ENCODE data around the gene PGM3.
A peak's percentile ranks its signal among the peaks of the same experiment; 100 is the strongest.

Gene PGM3

DNA sequence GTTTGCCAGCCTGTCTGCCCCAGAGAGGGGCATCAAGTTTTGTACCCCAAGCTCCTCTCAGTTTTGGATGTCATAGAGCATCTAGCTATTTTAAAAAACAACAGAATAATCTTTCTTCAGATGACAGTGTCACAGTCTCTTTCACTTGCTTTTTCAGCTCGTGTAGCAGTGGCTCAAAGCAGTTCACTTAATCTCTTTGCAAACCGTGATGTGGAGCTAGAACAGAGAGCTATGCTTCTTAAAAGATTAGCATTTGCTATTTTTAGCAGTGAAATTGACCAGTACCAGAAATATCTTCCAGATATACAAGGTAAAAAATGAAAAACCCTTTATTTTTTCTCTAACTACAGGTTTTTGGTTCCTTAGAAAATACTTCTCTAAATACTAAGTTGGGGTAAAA, 37.3 kb downstream of the PGM3 start:
- H3K36me3 Mint-ChIP-seq: peaks cover 14% of the 10 kb centered on the region
- H3K9me3 Mint-ChIP-seq (ENCODE audit: low read depth): no peaks in the 10 kb centered on the region
- H3K27ac Mint-ChIP-seq: no peak overlapping the region
- H3K4me1 Mint-ChIP-seq (ENCODE audit: low read depth): no peaks in the 10 kb centered on the region
- H3K4me3 Mint-ChIP-seq: no peak overlapping the region
- no peaks in the 10 kb centered on the region for H3K27me3 Mint-ChIP-seq

DNA sequence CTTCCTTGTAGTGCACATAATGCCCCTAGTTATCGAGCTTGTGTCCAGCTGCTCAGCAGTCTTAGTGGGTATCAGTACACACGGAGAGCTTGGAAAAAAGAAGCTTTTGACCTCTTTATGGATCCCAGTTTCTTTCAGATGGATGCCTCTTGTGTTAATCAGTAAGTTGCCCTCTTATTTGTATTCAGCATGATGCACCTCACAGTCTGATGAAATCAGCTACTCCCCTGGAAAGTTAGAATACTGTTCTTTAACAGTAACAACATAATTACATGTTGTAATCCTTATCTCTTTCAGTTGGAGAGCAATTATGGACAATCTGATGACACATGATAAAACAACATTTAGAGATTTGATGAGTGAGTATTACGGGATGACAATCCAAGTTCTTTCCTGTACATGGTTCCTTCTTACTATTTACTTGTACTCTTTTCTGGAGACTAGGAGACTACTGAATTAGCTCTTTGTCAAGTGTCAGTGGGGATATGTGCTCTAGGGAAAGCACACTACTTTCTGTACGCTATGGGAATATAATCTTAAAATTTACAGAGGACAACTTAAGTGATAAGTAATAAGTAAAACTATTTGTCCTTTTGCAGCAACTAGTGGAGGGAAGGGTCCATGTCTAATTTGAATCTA, 39.1 kb downstream of the PGM3 start:
- Mint-ChIP-seq H3K36me3 (peaks cover 9% of the 10 kb centered on the region), H3K9me3 (ENCODE audit: low read depth) (no peaks in the 10 kb centered on the region), H3K4me3 (no peak overlapping the region), H3K27me3 (no peaks in the 10 kb centered on the region), H3K4me1 (ENCODE audit: low read depth) (no peaks in the 10 kb centered on the region), H3K27ac (no peak overlapping the region)

GRCh38 chr6:83152913-83153312, 40.2 kb downstream of the PGM3 start:
- Mint-ChIP-seq H3K4me1 (ENCODE audit: low read depth) (no peaks in the 10 kb centered on the region), H3K4me3 (no peak overlapping the region), H3K27me3 (no peaks in the 10 kb centered on the region), H3K27ac (no peak overlapping the region), H3K36me3 (peaks cover 9% of the 10 kb centered on the region), H3K9me3 (ENCODE audit: low read depth) (no peaks in the 10 kb centered on the region)

DNA sequence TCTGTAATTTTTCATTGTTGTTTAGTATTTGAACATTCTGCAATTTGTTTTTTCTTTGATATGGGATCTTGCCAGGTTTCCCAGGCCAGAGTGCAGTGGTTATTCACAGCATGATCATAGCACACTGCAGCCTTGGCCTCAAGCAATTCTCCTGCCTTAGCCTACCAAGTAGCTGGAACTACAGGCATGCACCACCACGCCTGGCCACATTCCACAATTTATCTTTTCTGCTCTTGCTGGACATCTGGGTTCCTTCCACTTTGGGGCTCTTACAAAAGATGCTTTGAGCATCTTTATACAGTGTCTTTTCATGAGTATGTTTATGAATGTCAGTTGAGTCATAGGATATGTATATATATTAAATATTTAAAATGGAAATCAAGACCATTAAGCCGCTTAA, 42.0 kb downstream of the PGM3 start:
- Mint-ChIP-seq H3K36me3 (peaks cover 7% of the 10 kb centered on the region), H3K9me3 (ENCODE audit: low read depth) (no peaks in the 10 kb centered on the region), H3K27me3 (no peaks in the 10 kb centered on the region), H3K4me1 (ENCODE audit: low read depth) (no peaks in the 10 kb centered on the region), H3K4me3 (no peak overlapping the region), H3K27ac (no peak overlapping the region)

- Mint-ChIP-seq H3K36me3 (peaks cover 16% of the 10 kb centered on the region), H3K27me3 (no peaks in the 10 kb centered on the region), H3K4me3 (no peak overlapping the region), H3K4me1 (ENCODE audit: low read depth) (no peaks in the 10 kb centered on the region), H3K27ac (no peak overlapping the region), H3K9me3 (ENCODE audit: low read depth) (no peaks in the 10 kb centered on the region)
These were observed 54.3 kb downstream of the PGM3 start for GRCh38 chr6:83138758-83139157.

- Mint-ChIP-seq H3K4me3 (no peak overlapping the region), H3K4me1 (ENCODE audit: low read depth) (no peaks in the 10 kb centered on the region), H3K27me3 (no peaks in the 10 kb centered on the region), H3K9me3 (ENCODE audit: low read depth) (no peaks in the 10 kb centered on the region), H3K36me3 (peaks cover 12% of the 10 kb centered on the region), H3K27ac (no peak overlapping the region)
These were observed 54.8 kb downstream of the PGM3 start for GRCh38 chr6:83138118-83138722.

DNA sequence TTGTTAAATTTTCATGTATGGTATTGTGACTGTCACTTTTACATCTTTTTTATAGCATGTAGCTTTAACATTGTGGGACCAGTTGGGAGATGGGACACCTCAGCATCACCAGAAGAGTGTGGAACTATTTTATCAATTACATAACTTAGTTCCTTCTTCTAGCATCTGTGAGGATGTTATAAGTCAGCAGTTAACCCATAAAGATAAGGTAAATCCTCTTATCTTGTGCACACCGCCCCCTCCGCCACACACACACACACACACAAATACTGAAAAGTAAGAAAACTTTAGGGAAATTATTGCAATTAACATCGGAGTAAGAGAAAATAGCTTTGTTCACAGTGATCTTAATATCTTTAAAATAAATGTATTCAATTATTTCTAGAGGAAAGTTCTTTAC, 60.9 kb downstream of the PGM3 start:
- Mint-ChIP-seq H3K27ac (no peak overlapping the region), H3K9me3 (ENCODE audit: low read depth) (no peaks in the 10 kb centered on the region), H3K27me3 (no peaks in the 10 kb centered on the region), H3K4me1 (ENCODE audit: low read depth) (no peaks in the 10 kb centered on the region), H3K4me3 (no peak overlapping the region), H3K36me3 (peaks cover 3% of the 10 kb centered on the region)

DNA sequence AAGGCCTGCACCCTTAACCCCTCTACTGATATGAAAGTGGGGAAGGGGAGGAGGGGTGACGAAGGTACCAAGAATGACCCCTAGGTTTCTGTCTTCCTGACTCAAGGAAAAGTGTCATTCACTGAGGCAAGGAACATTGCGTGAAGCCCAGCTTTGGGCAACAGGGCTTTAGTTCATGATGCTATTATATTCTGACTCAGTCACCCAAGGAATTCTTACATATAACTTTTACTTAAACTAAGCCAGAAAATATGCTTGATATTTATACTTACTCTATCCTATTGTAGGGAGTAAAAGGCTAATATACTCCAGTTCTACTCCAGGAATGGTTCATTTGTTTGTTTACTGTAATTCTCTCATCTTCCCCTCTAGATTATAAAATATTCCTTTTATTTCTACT, 65.1 kb downstream of the PGM3 start:
- Mint-ChIP-seq H3K36me3 (peaks cover 5% of the 10 kb centered on the region), H3K4me1 (ENCODE audit: low read depth) (no peaks in the 10 kb centered on the region), H3K9me3 (ENCODE audit: low read depth) (no peaks in the 10 kb centered on the region), H3K27me3 (no peaks in the 10 kb centered on the region), H3K27ac (no peak overlapping the region), H3K4me3 (no peak overlapping the region)

- H3K4me3 Mint-ChIP-seq: no peak overlapping the region
- peaks cover 5% of the 10 kb centered on the region for H3K36me3 Mint-ChIP-seq
These were observed 65.8 kb downstream of the PGM3 start for GRCh38 chr6:83127258-83127657.

DNA sequence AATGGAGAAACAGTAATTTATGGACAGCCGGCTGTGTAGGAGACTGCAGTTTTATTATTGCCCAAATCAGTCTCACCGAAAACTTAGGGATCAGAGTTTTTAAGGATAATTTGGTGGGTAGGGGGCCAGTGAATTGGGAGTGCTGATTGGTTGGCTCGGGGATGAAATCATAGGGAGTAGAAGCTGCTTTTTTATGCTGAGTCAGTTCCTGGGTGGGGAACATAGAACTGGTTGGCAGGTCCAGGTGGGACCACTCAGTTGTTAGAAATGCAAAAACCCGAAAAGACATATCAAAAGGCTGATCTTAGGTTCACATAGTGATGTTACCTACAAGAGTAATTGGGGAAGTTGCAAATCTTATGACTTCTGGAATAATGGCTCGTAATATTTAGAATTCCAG, 66.3 kb downstream of the PGM3 start:
- Mint-ChIP-seq H3K36me3 (peaks cover 5% of the 10 kb centered on the region), H3K9me3 (ENCODE audit: low read depth) (no peaks in the 10 kb centered on the region), H3K27me3 (no peaks in the 10 kb centered on the region), H3K4me1 (ENCODE audit: low read depth) (no peaks in the 10 kb centered on the region), H3K4me3 (no peak overlapping the region), H3K27ac (no peak overlapping the region)

More at GRCh38 chr6:83127258-83127657, 65.8 kb downstream of the PGM3 start:
- no peaks in the 10 kb centered on the region for H3K4me1 Mint-ChIP-seq (ENCODE audit: low read depth)
- H3K27me3 Mint-ChIP-seq: no peaks in the 10 kb centered on the region
- H3K27ac Mint-ChIP-seq: no peak overlapping the region
- no peaks in the 10 kb centered on the region for H3K9me3 Mint-ChIP-seq (ENCODE audit: low read depth)

DNA sequence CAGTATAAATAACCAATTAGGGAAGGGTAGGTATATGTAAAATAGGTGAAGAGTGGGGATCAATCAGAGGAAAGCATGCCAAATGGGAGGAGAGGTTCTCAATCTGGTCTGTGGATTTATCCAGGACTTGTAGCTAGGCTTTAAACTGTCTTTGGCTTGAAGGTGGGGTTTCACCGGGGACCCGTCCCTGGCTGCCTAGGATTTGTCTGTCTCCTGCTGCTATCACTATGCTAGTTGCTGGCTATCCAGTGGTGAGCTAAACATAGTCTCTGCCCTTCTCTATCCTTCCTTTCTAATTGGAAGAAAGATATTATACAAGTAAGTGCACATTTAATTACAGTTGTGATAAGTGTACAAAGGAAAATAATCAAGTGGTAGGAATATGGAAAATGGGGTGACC, 66.8 kb downstream of the PGM3 start:
- peaks cover 5% of the 10 kb centered on the region for H3K36me3 Mint-ChIP-seq
- H3K9me3 Mint-ChIP-seq (ENCODE audit: low read depth): no peaks in the 10 kb centered on the region
- H3K4me3 Mint-ChIP-seq: no peak overlapping the region
- H3K27me3 Mint-ChIP-seq: no peaks in the 10 kb centered on the region
- H3K27ac Mint-ChIP-seq: peak overlapping the region; percentile 51
- no peaks in the 10 kb centered on the region for H3K4me1 Mint-ChIP-seq (ENCODE audit: low read depth)

GRCh38 chr6:83125425-83125824, 67.6 kb downstream of the PGM3 start:
- Mint-ChIP-seq H3K27me3 (no peaks in the 10 kb centered on the region), H3K36me3 (peaks cover 5% of the 10 kb centered on the region), H3K9me3 (ENCODE audit: low read depth) (no peaks in the 10 kb centered on the region), H3K4me1 (ENCODE audit: low read depth) (no peaks in the 10 kb centered on the region), H3K4me3 (no peak overlapping the region), H3K27ac (no peak overlapping the region)

- Mint-ChIP-seq H3K36me3 (peaks cover 7% of the 10 kb centered on the region), H3K9me3 (ENCODE audit: low read depth) (no peaks in the 10 kb centered on the region), H3K27me3 (no peaks in the 10 kb centered on the region), H3K4me3 (no peak overlapping the region), H3K4me1 (ENCODE audit: low read depth) (no peaks in the 10 kb centered on the region), H3K27ac (no peak overlapping the region)
These were observed 68.5 kb downstream of the PGM3 start for GRCh38 chr6:83124553-83124952.

- H3K4me1 Mint-ChIP-seq (ENCODE audit: low read depth): no peaks in the 10 kb centered on the region
- H3K36me3 Mint-ChIP-seq: peaks cover 4% of the 10 kb centered on the region
- no peaks in the 10 kb centered on the region for H3K9me3 Mint-ChIP-seq (ENCODE audit: low read depth)
- H3K27ac Mint-ChIP-seq: no peak overlapping the region
- no peak overlapping the region for H3K4me3 Mint-ChIP-seq
- H3K27me3 Mint-ChIP-seq: no peaks in the 10 kb centered on the region
These were observed 73.2 kb downstream of the PGM3 start for GRCh38 chr6:83119742-83120300.

DNA sequence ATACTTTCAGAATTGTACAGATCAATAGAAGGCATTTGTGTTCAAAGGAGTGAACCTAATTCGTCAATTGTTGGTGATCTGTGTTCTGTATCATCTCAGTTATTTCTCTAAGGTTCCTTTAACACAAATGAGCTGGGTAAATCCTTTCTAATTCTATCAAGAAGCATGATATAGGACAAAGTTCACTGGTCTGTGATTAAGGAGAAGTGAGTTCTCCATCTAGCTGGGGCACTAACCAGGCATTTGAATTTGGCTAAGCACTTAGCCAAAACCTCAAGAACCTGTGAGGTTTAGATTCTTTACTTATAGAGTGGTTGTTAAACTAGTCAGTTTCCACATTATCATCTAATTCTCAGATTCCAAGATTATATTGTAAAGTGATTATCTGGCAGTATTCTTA, 75.3 kb downstream of the PGM3 start:
- Mint-ChIP-seq H3K27ac (no peak overlapping the region), H3K4me1 (ENCODE audit: low read depth) (no peaks in the 10 kb centered on the region), H3K9me3 (ENCODE audit: low read depth) (no peaks in the 10 kb centered on the region), H3K27me3 (no peaks in the 10 kb centered on the region), H3K4me3 (no peak overlapping the region), H3K36me3 (peaks cover 6% of the 10 kb centered on the region)
